Right lobe of liver (tissue), 6 donors: Measurements from ENCODE around the gene ZP1. TPM values are rescaled to one million over a fixed set of nuclear protein-coding genes. Genes with fewer than 3 reads are reported as not detected.

ENCODE experiments used
- ATAC-seq, 4 donors: fragments of 200-7000 bp; cut with Tn5 transposase; one replicate each; pipeline ENCODE4 v1.9.1; 2020; ENCODE audit warnings: mild to moderate bottlenecking in 4 of 4, moderate library complexity in 4 of 4
- DNase-seq, 3 donors: peaks; one replicate each; pipeline ENCODE4 v3.0.0-alpha.2; 2020
- H3K27ac ChIP-seq, 3 donors: fragments of 200-600 bp; one replicate each; pipeline ENCODE4 v1.8.0; 2022
- H3K27me3 ChIP-seq, 2 donors: fragments of 200-600 bp; one replicate each; pipeline ENCODE4 v1.8.0; 2022
- H3K36me3 ChIP-seq, 4 donors: fragments of 200-600 bp; sonication (generic) in 1 of 4; one replicate each; pipeline versions ENCODE4 v1.5.1 to v1.8.0; 2017 to 2022; ENCODE audit warnings: control low read depth in 1 of 4
- H3K4me1 ChIP-seq, 4 donors: fragments of 200-600 bp; sonication (generic) in 1 of 4; one replicate each; pipeline versions ENCODE4 v1.5.1 to v1.8.0; 2017 to 2022; ENCODE audit warnings: control low read depth in 1 of 4
- H3K4me3 ChIP-seq, 3 donors: fragments of 200-600 bp; one replicate each; pipeline ENCODE4 v1.8.0; 2022
- H3K9me3 ChIP-seq, 4 donors: fragments of 200-600 bp; sonication (generic) in 1 of 4; one replicate each; pipeline versions ENCODE4 v1.5.1 to v1.8.0; 2017 to 2022; ENCODE audit warnings: control low read depth in 1 of 4
- POLR2A ChIP-seq: fragments of 450-650 bp; IDR thresholded peaks from one replicate; pipeline ENCODE4 v1.6.1; 2017; ENCODE audit warnings: antibody characterized with exemption, mild to moderate bottlenecking
- WGBS: methylation state at CpG from one replicate; pipeline ENCODE4 v1.1.6; 2018; ENCODE audit warnings: low coverage, low lambda C conversion rate; ENCODE audit not compliant: insufficient coverage; ENCODE audit errors: missing lambda C conversion rate; 5-methylcytosine and 5-hydroxymethylcytosine counted together
- intact Hi-C, 2 donors: fragments of 100-400 bp; cut with DNase I; formaldehyde crosslinking; loops; one replicate each; pipeline versions ENCODE4 v1.11.2 to v1.14.1; 2022
- total RNA-seq, 6 experiments: library from RNA; depleted of rRNA in 2 of 6; stranded (reverse); fragments of >200 nt in 2 of 6; fragmentation: NEBNext Ultra II Directional in 3 of 6; extraction: Animal tissue kit (Norgen Biotek cat#: 25700) in 3 of 6; gene quantifications; one replicate each; pipeline versions ENCODE4 v1.1.0 to v1.2.4, GENCODE V29; 2016 to 2023
- TF ChIP-seq, protein P1 (sequence below), 4 donors: fragments of 200-600 bp in 3 of 4; fragments of 450-650 bp in 1 of 4; IDR thresholded peaks; one replicate each; pipeline versions ENCODE4 v1.5.1 to v1.8.0; 2016 to 2022; ENCODE audit warnings: antibody characterized with exemption in 4 of 4, mild to moderate bottlenecking in 2 of 4
- donor health status: DM: no; HTN: yes; CAD: no.
- donor health status: DM: no; HTN: no; CAD: no.
- donor health status: DM: no; HTN: no; CAD: no.
- donor health status: DM: no; HTN: yes; CAD: no.
- donor health status: DM: no; HTN: yes; CAD: no.

The ZP1 gene
- total RNA-seq, 6 experiments from 2014 or later, result not detected

DNA sequence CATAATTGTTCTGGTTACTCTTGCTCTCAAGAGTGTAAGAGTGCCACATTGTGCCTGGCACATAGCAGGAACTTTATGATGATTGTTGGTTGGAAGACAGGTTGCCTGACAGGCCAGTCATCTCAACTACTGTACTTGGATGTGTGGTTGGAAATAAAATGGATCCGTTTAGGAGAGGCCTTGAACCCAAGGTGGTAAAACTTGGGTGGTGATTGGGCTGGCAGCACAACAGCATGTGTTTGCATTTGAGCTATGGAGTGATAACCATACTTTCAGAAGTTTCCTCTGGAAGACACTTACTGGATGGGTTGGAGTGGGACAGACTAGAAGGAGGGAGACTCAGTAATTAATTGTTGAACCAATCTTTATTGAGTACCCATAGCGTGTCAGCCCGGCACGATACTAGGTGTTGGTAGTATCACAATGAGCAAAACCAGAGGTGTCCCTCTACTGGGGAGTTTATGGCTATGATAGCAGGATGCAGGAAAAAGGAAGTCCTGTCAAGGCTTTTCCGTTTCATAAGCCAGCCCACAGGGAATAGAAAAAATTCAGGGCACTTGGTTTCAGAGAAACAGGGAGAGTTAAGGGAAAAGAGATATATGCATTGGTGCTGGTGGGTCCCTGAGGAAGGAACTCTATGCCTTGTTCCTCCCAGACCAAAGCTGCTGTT is 43.5 kb downstream of the ZP1 start:
- 54% methylated on average over 5 of the region's 5 CpGs for WGBS
- H3K27ac ChIP-seq, result peak overlapping the region in 1 of 3 donors; percentile 5

DNA sequence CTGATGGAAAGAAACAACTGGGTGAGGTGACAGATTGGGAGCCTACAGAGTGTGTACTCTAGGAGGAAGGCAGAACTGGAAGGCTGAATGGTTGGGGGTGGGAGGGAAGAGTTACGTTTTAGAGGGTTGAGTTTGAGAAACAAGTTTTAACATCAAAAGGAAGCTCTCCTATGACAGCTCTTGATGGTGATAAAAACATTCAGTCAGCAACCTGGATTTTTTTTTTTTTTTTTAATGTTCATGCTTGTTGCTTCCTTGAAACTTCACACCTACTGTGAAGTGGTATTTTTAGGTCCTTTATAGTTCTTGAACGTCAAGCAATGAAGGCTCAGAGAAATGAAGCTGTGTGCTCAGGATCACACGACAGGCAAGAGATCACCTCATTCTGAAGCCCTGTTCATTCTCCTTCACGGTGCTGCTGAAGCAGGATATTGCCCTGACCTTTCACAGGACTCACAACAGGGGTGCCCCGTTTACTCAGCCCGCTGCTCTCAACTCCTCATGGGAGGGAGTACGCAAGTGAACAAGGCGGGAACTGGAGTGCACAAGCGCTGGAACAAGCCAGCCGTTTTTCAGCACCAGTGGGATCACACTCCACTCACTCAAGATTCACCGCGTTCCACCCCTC is 45.0 kb downstream of the ZP1 start:
- no peak overlapping the region for H3K4me3 ChIP-seq
- TF ChIP-seq, protein P1, sequence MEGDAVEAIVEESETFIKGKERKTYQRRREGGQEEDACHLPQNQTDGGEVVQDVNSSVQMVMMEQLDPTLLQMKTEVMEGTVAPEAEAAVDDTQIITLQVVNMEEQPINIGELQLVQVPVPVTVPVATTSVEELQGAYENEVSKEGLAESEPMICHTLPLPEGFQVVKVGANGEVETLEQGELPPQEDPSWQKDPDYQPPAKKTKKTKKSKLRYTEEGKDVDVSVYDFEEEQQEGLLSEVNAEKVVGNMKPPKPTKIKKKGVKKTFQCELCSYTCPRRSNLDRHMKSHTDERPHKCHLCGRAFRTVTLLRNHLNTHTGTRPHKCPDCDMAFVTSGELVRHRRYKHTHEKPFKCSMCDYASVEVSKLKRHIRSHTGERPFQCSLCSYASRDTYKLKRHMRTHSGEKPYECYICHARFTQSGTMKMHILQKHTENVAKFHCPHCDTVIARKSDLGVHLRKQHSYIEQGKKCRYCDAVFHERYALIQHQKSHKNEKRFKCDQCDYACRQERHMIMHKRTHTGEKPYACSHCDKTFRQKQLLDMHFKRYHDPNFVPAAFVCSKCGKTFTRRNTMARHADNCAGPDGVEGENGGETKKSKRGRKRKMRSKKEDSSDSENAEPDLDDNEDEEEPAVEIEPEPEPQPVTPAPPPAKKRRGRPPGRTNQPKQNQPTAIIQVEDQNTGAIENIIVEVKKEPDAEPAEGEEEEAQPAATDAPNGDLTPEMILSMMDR (IDR thresholded peaks at IDR 0.05), result no peak
- TF ChIP-seq POLR2A, result no peak
- no peaks in the 10 kb centered on the region for H3K36me3 ChIP-seq
- H3K4me1 ChIP-seq, result peaks cover 0 to 12% (median 0%) of the 10 kb centered on the region in 4 donors
- no peak overlapping the region for H3K27ac ChIP-seq
- DNase-seq, result no peak
- H3K9me3 ChIP-seq, result no peaks in the 10 kb centered on the region
- no peak for ATAC-seq
- WGBS, result 49% methylated on average over 4 of the region's 12 CpGs
- H3K27me3 ChIP-seq, result no peaks in the 10 kb centered on the region
- intact Hi-C loops, result no loop called here

More for the DNA sequence above, 43.5 kb downstream of the ZP1 start:
- no peaks in the 10 kb centered on the region for H3K9me3 ChIP-seq
- intact Hi-C loops, result no loop called here
- H3K27me3 ChIP-seq, result no peaks in the 10 kb centered on the region
- DNase-seq (no peak), ATAC-seq (no peak)
- H3K36me3 ChIP-seq, result no peaks in the 10 kb centered on the region
- TF ChIP-seq POLR2A, result no peak
- TF ChIP-seq, protein P1 (IDR thresholded peaks at IDR 0.05), result peak in 1 of 4 donors; percentile 11
- no peak overlapping the region for H3K4me3 ChIP-seq
- peaks cover 0 to 12% (median 2%) of the 10 kb centered on the region in 4 donors for H3K4me1 ChIP-seq

DNA sequence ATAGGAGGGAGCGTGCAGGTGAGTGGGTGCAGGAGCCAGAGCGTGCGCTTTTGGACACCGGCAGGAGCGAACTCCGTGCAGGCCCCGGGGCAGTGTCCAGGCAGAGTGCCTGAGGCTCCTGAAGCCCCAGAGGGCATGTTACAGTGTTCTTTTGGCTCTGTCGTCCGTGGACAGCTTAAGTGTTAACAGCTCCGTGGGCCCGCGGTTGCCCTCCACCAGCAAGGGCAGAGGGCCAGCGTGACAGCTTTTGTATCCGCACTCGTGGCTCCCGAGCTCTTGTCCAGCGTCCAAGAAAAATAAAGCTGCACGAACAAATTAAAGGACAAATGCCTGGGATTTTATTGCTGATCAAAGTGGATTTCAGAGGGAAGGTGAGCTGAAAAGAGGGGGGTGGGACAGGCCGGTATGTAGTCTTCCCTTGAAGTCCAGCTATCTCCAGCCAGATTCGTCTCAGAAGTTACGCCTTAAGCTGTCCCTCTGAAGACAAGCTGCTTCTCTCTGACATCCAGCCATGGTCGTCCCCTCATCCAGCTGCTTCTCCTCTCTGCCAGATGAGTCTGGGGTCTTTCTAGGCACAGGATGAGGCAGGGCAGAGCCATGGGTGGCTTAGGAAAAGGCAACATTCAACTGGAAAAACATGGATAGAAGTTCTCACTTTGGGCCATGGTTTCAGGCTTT is 45.6 kb downstream of the ZP1 start:
- intact Hi-C loops, result no loop called here
- H3K36me3 ChIP-seq, result no peaks in the 10 kb centered on the region
- no peaks in the 10 kb centered on the region for H3K9me3 ChIP-seq
- no peak for ATAC-seq
- peak overlapping the region in 2 of 3 donors; percentile 86 to 93 for H3K4me3 ChIP-seq
- H3K27ac ChIP-seq, result peak overlapping the region; percentile 78 to 89 (median 79)
- TF ChIP-seq POLR2A, result no peak
- TF ChIP-seq, protein P1 (IDR thresholded peaks at IDR 0.05), result no peak
- peaks cover 0 to 12% (median 0%) of the 10 kb centered on the region in 4 donors for H3K4me1 ChIP-seq
- H3K27me3 ChIP-seq, result no peaks in the 10 kb centered on the region
- no peak for DNase-seq
- WGBS, result 48% methylated on average over 13 of the region's 22 CpGs

DNA sequence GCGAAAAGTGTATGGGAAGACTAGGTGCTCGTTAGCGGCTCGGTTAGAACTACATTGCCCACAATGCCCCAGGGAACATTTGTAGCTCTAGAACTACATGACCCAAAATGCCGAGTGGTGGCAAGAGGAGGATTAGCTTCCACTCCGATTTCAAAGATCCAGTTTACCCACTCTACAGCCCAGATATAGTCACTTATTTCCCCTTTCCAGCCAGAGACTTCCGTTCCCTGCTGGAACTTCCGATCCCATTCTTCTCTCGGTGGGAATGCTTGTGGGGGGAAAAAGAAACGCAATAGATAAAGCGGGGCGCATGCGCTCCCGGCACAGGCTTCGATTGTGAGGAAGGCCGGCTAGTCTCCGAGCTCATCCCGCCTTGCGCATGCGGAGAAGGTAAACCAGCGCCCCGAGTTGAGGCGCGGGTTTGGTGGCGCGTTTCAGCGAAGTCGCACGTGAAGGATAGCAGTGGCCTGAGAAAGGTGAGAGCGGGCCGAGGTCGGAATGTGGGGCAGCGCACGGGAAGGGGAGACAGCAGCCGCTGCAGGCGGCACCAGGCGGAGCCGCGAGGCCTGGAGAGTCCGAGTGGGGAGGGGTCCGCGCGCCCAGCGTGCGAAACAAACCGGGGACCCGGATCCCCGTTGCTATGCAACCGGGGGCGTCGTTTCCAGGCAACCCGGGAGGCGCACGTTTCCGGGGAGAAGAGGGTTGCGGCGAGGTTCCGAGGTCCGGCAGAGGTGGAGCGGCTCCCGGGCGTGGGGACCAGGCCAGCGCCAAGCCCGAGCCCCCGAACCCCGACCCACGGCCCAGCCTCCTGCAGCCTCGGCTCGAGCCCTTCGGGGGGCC is 46.7 kb downstream of the ZP1 start, which contains the start of gene TMEM109:
TMEM109 (plus strand) TSS at position 366 of the 840 bp plus-strand sequence. CDS start 5,536 bp downstream, outside the sequence.
- peaks cover 0 to 12% (median 0%) of the 10 kb centered on the region in 4 donors for H3K4me1 ChIP-seq
- H3K4me3 ChIP-seq, result peak within 1 kb of the TSS; percentile 84 to 93 (median 86)
- intact Hi-C loops, result no loop called here
- no peaks in the 10 kb centered on the region for H3K27me3 ChIP-seq
- H3K36me3 ChIP-seq, result no peaks in the 10 kb centered on the region
- 0% methylated on average over 48 of the region's 70 CpGs for WGBS
- H3K27ac ChIP-seq, result peak within 1 kb of the TSS; percentile 78 to 89 (median 79)
- DNase-seq (peak; percentile 91 to 92 (median 92)), ATAC-seq (peak; percentile 84 to 90 (median 88))
- H3K9me3 ChIP-seq, result no peaks in the 10 kb centered on the region
- TF ChIP-seq, protein P1 (IDR thresholded peaks at IDR 0.05), result peak in 1 of 4 donors; percentile 9
- peak; percentile 45 for TF ChIP-seq POLR2A
